Measurements from ENCODE around the gene TPRG1L.
A peak's percentile ranks its signal among the peaks of the same experiment; 100 is the strongest.
"Not testable (repeated sequence)": the region's sequence is repeated elsewhere in the genome, so short reads cannot be mapped to it uniquely, and the experiment has no call there.

Gene TPRG1L

GRCh38 chr1:3609769-3610526 is 14.9 kb upstream of the TPRG1L start:
- no peak for DNase-seq

GRCh38 chr1:3610527-3611169 is 14.2 kb upstream of the TPRG1L start:
- DNase-seq = no peak

GRCh38 chr1:3611170-3612019 is 13.4 kb upstream of the TPRG1L start, which contains the start of gene MEGF6:
MEGF6 (minus strand) TSS chr1:3611508; CDS start chr1:3611268, 240 bp downstream.
- peak; percentile 78 for DNase-seq

- DNase-seq = no peak
These were observed 12.7 kb upstream of the TPRG1L start for GRCh38 chr1:3612123-3612522.

- no peak for DNase-seq
These were observed 9.8 kb upstream of the TPRG1L start for GRCh38 chr1:3614755-3615742.

- DNase-seq = no peak
These were observed 8.0 kb upstream of the TPRG1L start for GRCh38 chr1:3616861-3617260.

GRCh38 chr1:3617806-3618345 is 6.9 kb upstream of the TPRG1L start:
- no peak for DNase-seq

GRCh38 chr1:3618531-3618880 is 6.3 kb upstream of the TPRG1L start:
- DNase-seq = no peak

GRCh38 chr1:3618881-3619671 is 5.7 kb upstream of the TPRG1L start:
- DNase-seq = peak; percentile 83

GRCh38 chr1:3620708-3621107 is 4.1 kb upstream of the TPRG1L start:
- no peak for DNase-seq

- DNase-seq = not testable (repeated sequence)
These were observed 3.6 kb upstream of the TPRG1L start for GRCh38 chr1:3621151-3621671.

- DNase-seq = not testable (repeated sequence)
These were observed 2.7 kb upstream of the TPRG1L start for GRCh38 chr1:3622102-3622501.

- no peak for DNase-seq
These were observed 1.2 kb upstream of the TPRG1L start for GRCh38 chr1:3623441-3624199.

- DNase-seq = peak; percentile 65
These were observed 514 bp downstream of the TPRG1L start for GRCh38 chr1:3625151-3625907.

GRCh38 chr1:3626025-3626424 is 1.2 kb downstream of the TPRG1L start:
- DNase-seq = no peak

GRCh38 chr1:3627515-3628253 is 2.9 kb downstream of the TPRG1L start:
- DNase-seq = no peak

- DNase-seq = no peak
These were observed 3.6 kb downstream of the TPRG1L start for GRCh38 chr1:3628445-3628844.

GRCh38 chr1:3629561-3630160 is 4.8 kb downstream of the TPRG1L start:
- DNase-seq = no peak

Data from activated CD8-positive, alpha-beta memory T cell treated with anti-CD3 and anti-CD28 coated beads, Interleukin-2, amount 50 U/mL, for 48 hours (primary cell).